Fibroblast of peridontal ligament (primary cell): ENCODE results near the gene AGAP5.
A peak's percentile ranks its signal among the peaks of the same experiment; 100 is the strongest.

Experiments used
- DNase-seq: peaks from one replicate; pipeline ENCODE4 v3.0.0-alpha.2; 2010; ENCODE audit errors: extremely low read depth

AGAP5 gene

GRCh38 chr10:73625884-73626752, 71.8 kb downstream of the AGAP5 start:
- peak; percentile 99 for DNase-seq

- DNase-seq = peak; percentile 32
Measured at GRCh38 chr10:73625004-73625883, 72.7 kb downstream of the AGAP5 start.
